CD4-positive, alpha-beta T cell treated with Interleukin-17A for 4 hours (primary cell): ENCODE data around the gene MTHFD2L.
A peak's percentile ranks its signal among the peaks of the same experiment; 100 is the strongest.

Source experiments
- DNase-seq: peaks from one replicate; pipeline ENCODE4 v3.0.0-alpha.2; 2020; ENCODE audit warnings: mixed read lengths

MTHFD2L gene

GRCh38 chr4:74133786-74134499 is 24.0 kb upstream of the MTHFD2L start:
- DNase-seq: peak; percentile 43

- DNase-seq: no peak
Measured at GRCh38 chr4:74134500-74134852, 23.4 kb upstream of the MTHFD2L start.

- no peak for DNase-seq
Measured at GRCh38 chr4:74146581-74147129, 11.3 kb upstream of the MTHFD2L start.

GRCh38 chr4:74148205-74148604 is 9.7 kb upstream of the MTHFD2L start:
- DNase-seq: no peak

- DNase-seq: no peak
Measured at GRCh38 chr4:74152836-74153235, 5.1 kb upstream of the MTHFD2L start.

GRCh38 chr4:74156521-74156920 is 1.4 kb upstream of the MTHFD2L start:
- DNase-seq: no peak

- no peak for DNase-seq
Measured at GRCh38 chr4:74157154-74157553, 764 bp upstream of the MTHFD2L start.

GRCh38 chr4:74158466-74159142 is 686 bp downstream of the MTHFD2L start:
- DNase-seq: no peak

GRCh38 chr4:74159143-74159709 is 1.3 kb downstream of the MTHFD2L start:
- DNase-seq: no peak

- DNase-seq: no peak
Measured at GRCh38 chr4:74161666-74162450, 3.9 kb downstream of the MTHFD2L start.

GRCh38 chr4:74166135-74166534 is 8.2 kb downstream of the MTHFD2L start:
- DNase-seq: no peak

- no peak for DNase-seq
Measured at GRCh38 chr4:74166818-74167217, 8.9 kb downstream of the MTHFD2L start.

- no peak for DNase-seq
Measured at GRCh38 chr4:74167585-74167984, 9.7 kb downstream of the MTHFD2L start.

GRCh38 chr4:74168841-74169240 is 10.9 kb downstream of the MTHFD2L start:
- DNase-seq: no peak

GRCh38 chr4:74173321-74173720 is 15.4 kb downstream of the MTHFD2L start:
- DNase-seq: no peak

GRCh38 chr4:74174421-74174820 is 16.5 kb downstream of the MTHFD2L start:
- no peak for DNase-seq

GRCh38 chr4:74174941-74175340 is 17.0 kb downstream of the MTHFD2L start:
- DNase-seq: no peak

- no peak for DNase-seq
Measured at GRCh38 chr4:74175379-74175778, 17.5 kb downstream of the MTHFD2L start.

- DNase-seq: no peak
Measured at GRCh38 chr4:74178798-74179197, 20.9 kb downstream of the MTHFD2L start.

- no peak for DNase-seq
Measured at GRCh38 chr4:74181219-74181618, 23.3 kb downstream of the MTHFD2L start.

GRCh38 chr4:74188912-74189311 is 31.0 kb downstream of the MTHFD2L start:
- no peak for DNase-seq

GRCh38 chr4:74189331-74190043 is 31.6 kb downstream of the MTHFD2L start:
- no peak for DNase-seq

GRCh38 chr4:74190332-74190731 is 32.4 kb downstream of the MTHFD2L start:
- DNase-seq: no peak
